A673 (cell line): ENCODE results near the gene NHEJ1. TPM values are rescaled to one million over a fixed set of nuclear protein-coding genes. Genes with fewer than 3 reads are reported as not detected.

Experiments
- BruUV-seq: library from RNA; stranded (reverse); fragments of 400-500 nt; replicated peaks from 2 replicates; lab custom pipeline; 2021; lab: Mats Ljungman, UMichigan
- CTCF ChIA-PET: fragments of 300-600 bp; sonication (Branson Sonifier 250); formaldehyde crosslinking; loops from one replicate; lab custom pipeline; 2022; ENCODE audit warnings: antibody characterized with exemption; lab: Charles Lee
- POLR2A ChIA-PET: fragments of 300-600 bp; sonication (Branson Sonifier 250); formaldehyde crosslinking; loops from one replicate; lab custom pipeline; 2022; ENCODE audit warnings: antibody characterized with exemption; ENCODE audit not compliant: low non-redundant PET; lab: Charles Lee
- DNase-seq: peaks from one replicate; pipeline ENCODE4 v3.0.0-alpha.2; 2015; ENCODE audit warnings: low spot score
- H3K27ac ChIP-seq: fragments of 200-600 bp; sonication (generic); 2 replicates; pipeline ENCODE4 v1.5.1; 2016; ENCODE audit warnings: mixed run types, low read depth, mild to moderate bottlenecking, mixed read lengths, antibody characterized with exemption, low read length; ENCODE audit not compliant: poor library complexity, severe bottlenecking
- H3K27me3 ChIP-seq: fragments of 200-600 bp; sonication (generic); replicated peaks from 2 replicates; pipeline ENCODE4 v1.6.1; 2017; ENCODE audit warnings: mixed run types, low read depth, mild to moderate bottlenecking, mixed read lengths, antibody characterized with exemption, low read length; ENCODE audit not compliant: insufficient read depth, poor library complexity
- H3K36me3 ChIP-seq: fragments of 200-600 bp; sonication (generic); 2 replicates; pipeline ENCODE4 v1.6.1; 2016; ENCODE audit warnings: mixed run types, mild to moderate bottlenecking, mixed read lengths, antibody characterized with exemption, low read length; ENCODE audit not compliant: insufficient read depth, poor library complexity, severe bottlenecking
- H3K4me1 ChIP-seq: fragments of 200-600 bp; sonication (generic); 2 replicates; pipeline ENCODE4 v1.6.1; 2017; ENCODE audit warnings: mixed run types, mild to moderate bottlenecking, mixed read lengths, antibody characterized with exemption, low read length; ENCODE audit not compliant: insufficient read depth, poor library complexity, severe bottlenecking
- H3K4me3 ChIP-seq: fragments of 200-600 bp; sonication (generic); 2 replicates; pipeline ENCODE4 v1.5.1; 2016; ENCODE audit warnings: low read depth, mixed run types, mild to moderate bottlenecking, mixed read lengths, low read length; ENCODE audit not compliant: poor library complexity, severe bottlenecking
- H3K9me3 ChIP-seq: fragments of 200-600 bp; sonication (generic); 2 replicates; pipeline ENCODE4 v1.6.1; 2016; ENCODE audit warnings: mixed run types, low read depth, mild to moderate bottlenecking, mixed read lengths, antibody characterized with exemption, low read length; ENCODE audit not compliant: poor library complexity, severe bottlenecking
- CTCF ChIP-seq: fragments of 300-800, 200-600 bp; sonication (generic); conservative IDR thresholded peaks from 2 replicates; pipeline ENCODE4 v1.5.1; 2017; ENCODE audit warnings: low read depth, mild to moderate bottlenecking, antibody characterized with exemption, low read length, moderate library complexity, mixed read lengths
- EZH2 ChIP-seq: fragments of 200-600 bp; sonication (generic); IDR thresholded peaks from 2 replicates; pipeline ENCODE4 v1.6.1; 2017; ENCODE audit warnings: borderline replicate concordance, low read depth, mild to moderate bottlenecking, mixed read lengths, antibody characterized with exemption, low read length; ENCODE audit not compliant: poor library complexity, severe bottlenecking
- intact Hi-C: fragments of 100-400 bp; cut with micrococcal nuclease; formaldehyde crosslinking; loops from one replicate; pipeline ENCODE4 v1.10.0; 2022; ENCODE audit not compliant: unreplicated experiment
- total RNA-seq: library from RNA; stranded (reverse); gene quantifications from 2 replicates; pipeline ENCODE4 v1.2.3, GENCODE V29; 2021

Gene NHEJ1
- total RNA-seq, 1 experiment from 2014 or later = 18.0 TPM

DNA sequence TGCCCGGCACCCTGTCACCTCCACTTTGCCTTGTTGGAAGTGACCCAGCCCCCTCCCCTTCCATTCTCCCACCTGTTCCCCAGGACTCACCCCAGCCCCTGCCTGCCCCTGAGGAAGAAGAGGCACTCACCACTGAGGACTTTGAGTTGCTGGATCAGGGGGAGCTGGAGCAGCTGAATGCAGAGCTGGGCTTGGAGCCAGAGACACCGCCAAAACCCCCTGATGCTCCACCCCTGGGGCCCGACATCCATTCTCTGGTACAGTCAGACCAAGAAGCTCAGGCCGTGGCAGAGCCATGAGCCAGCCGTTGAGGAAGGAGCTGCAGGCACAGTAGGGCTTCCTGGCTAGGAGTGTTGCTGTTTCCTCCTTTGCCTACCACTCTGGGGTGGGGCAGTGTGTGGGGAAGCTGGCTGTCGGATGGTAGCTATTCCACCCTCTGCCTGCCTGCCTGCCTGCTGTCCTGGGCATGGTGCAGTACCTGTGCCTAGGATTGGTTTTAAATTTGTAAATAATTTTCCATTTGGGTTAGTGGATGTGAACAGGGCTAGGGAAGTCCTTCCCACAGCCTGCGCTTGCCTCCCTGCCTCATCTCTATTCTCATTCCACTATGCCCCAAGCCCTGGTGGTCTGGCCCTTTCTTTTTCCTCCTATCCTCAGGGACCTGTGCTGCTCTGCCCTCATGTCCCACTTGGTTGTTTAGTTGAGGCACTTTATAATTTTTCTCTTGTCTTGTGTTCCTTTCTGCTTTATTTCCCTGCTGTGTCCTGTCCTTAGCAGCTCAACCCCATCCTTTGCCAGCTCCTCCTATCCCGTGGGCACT is 21.9 kb upstream of the NHEJ1 start:
- H3K36me3 ChIP-seq = peaks cover 40% of the 10 kb centered on the region
- no peaks in the 10 kb centered on the region for H3K27me3 ChIP-seq
- no peak for DNase-seq
- H3K4me3 ChIP-seq = no peak overlapping the region
- no peaks in the 10 kb centered on the region for H3K9me3 ChIP-seq
- POLR2A ChIA-PET = interaction anchor here (0.6 to 0.7 kb wide), 2 partner anchors 108 to 572 kb away, joined by 6 to 12 read pairs; no protein-coding TSS in a partner anchor
- TF ChIP-seq CTCF (no peak), EZH2 (no peak)
- H3K27ac ChIP-seq = no peak overlapping the region
- peaks cover 5% of the 10 kb centered on the region for H3K4me1 ChIP-seq
- intact Hi-C loops = no loop called here
- BruUV-seq = no TSS peak
- CTCF ChIA-PET = no interaction called here

GRCh38 chr2:219181531-219181930 is 20.9 kb upstream of the NHEJ1 start:
- DNase-seq = no peak
- Histone ChIP-seq H3K9me3 (no peaks in the 10 kb centered on the region), H3K36me3 (peaks cover 40% of the 10 kb centered on the region), H3K27ac (no peak overlapping the region), H3K4me1 (peaks cover 5% of the 10 kb centered on the region), H3K4me3 (no peak overlapping the region), H3K27me3 (no peaks in the 10 kb centered on the region)
- no peak for TF ChIP-seq EZH2
- TF ChIP-seq CTCF = no peak
- CTCF ChIA-PET = no interaction called here
- intact Hi-C loops = no loop called here
- no TSS peak for BruUV-seq
- POLR2A ChIA-PET = interaction anchor here (0.6 kb wide), 1 partner anchor 109 kb away, joined by 6 read pairs; no protein-coding TSS in a partner anchor

GRCh38 chr2:219180961-219181360 is 20.3 kb upstream of the NHEJ1 start:
- DNase-seq = no peak
- CTCF ChIA-PET = no interaction called here
- peaks cover 5% of the 10 kb centered on the region for H3K4me1 ChIP-seq
- H3K4me3 ChIP-seq = no peak overlapping the region
- H3K9me3 ChIP-seq = no peaks in the 10 kb centered on the region
- TF ChIP-seq CTCF (no peak), EZH2 (no peak)
- H3K27ac ChIP-seq = no peak overlapping the region
- BruUV-seq = no TSS peak
- H3K27me3 ChIP-seq = no peaks in the 10 kb centered on the region
- H3K36me3 ChIP-seq = peaks cover 40% of the 10 kb centered on the region
- POLR2A ChIA-PET = no interaction called here
- intact Hi-C loops = no loop called here
